Suppressor macrophage treated with lipopolysaccharide for 1 hour (primary cell): ENCODE results near the gene INSM1.
"Not testable (repeated sequence)": the region's sequence is repeated elsewhere in the genome, so short reads cannot be mapped to it uniquely, and the experiment has no call there.

ENCODE experiments used
- DNase-seq, 3 donors: peaks; one replicate each; pipeline ENCODE4 v3.0.0-alpha.2; 2020 to 2022

Gene INSM1, protein sequence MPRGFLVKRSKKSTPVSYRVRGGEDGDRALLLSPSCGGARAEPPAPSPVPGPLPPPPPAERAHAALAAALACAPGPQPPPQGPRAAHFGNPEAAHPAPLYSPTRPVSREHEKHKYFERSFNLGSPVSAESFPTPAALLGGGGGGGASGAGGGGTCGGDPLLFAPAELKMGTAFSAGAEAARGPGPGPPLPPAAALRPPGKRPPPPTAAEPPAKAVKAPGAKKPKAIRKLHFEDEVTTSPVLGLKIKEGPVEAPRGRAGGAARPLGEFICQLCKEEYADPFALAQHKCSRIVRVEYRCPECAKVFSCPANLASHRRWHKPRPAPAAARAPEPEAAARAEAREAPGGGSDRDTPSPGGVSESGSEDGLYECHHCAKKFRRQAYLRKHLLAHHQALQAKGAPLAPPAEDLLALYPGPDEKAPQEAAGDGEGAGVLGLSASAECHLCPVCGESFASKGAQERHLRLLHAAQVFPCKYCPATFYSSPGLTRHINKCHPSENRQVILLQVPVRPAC

DNA sequence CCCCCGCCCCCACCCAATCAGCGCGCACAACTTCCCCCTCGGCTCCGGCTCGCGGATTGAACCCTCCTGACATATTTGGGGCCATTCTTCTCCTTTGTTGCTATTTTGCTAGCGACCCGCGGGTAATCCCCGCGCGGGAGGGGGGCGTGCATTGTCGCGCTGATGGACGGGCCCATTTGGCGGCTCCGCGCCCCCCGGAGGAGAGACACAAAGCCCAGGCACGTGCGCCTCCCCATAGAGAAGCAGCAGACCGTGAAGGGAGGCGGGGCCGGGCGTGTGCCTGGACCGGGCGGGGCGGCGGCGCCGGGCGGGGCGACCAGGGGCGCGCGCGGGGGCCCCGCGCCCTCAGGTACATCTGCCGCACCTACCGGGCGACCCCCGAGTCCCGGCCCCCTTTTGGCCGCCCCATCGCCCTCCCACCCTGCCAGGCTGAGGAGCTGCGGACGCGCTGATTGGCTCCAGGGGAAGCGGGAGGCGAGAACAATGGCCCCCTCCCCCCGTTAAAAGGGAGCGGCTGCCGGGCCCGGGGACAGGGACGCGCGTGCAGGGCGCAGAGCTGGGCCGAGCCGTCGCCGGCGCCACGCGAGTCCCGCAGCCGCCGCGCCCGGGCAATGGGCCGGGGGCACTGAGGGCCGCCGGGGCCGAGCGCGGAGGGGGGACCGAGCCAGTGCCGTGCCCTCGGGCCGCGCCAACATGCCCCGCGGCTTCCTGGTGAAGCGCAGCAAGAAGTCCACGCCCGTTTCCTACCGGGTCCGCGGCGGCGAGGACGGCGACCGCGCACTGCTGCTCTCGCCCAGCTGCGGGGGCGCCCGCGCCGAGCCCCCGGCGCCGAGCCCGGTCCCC is at the start of gene INSM1:
TSS of gene INSM1 (plus strand) at position 530 of the 843 bp plus-strand sequence. CDS start at position 694, 164 bp downstream.
- DNase-seq, result peak in 1 of 3 donors; percentile 56

DNA sequence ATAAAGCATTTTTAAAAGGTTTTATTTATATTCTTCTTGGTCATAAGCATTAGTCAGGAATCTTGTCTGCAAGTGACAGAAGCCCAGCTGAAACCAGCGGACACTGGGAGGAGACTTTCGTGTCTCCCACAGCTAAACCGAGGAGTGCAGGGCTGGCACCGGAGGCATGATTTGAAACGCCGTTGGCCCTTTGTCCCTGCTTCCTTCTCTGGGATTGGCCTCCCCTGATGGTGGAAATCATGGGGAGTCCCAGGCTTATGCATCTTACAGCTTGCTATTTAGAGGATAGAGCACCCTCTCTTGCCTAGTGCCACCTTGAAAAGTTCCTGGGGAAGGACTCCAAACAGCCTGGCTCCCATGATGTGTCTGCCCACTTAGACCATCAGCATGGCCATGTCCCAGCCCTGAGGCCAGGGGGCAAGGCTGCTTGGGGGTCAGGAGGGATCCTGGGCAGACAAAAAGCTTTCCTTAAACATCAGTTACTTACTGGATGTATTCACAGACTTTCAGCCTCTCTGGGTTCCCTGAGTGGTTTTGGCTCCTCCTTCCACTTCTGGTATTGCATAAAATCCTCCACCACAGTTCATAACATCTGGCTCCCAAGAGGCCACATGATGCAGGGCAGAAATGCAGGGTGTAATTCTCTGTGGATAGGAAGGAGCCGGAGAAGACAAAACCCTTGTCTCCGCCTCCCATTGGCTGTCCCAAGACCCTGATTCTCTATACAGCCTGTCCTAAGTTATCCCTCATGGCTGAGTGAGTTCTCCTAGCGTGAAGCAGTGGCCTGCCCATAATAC is 49.3 kb upstream of the INSM1 start:
- peak; percentile 48 to 66 (median 51) for DNase-seq

DNA sequence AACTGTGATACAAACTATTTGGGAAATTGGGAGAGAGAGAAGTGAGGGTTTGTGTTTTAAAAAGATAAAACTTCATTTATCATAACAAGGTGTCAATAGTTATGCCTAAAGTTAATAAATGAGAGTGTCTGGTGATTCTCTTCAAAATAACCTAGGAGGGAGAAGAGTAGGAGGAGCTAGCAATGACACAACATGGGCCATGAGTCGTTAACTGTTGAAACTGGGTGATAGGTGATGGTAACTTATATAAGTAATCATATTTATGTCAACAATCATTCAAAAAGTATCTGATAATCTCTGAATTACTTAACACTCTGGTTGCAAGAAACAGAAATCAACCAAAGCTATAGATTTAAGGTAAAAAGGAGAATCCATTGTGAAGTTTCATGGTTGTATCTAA is 46.8 kb upstream of the INSM1 start:
- peak in 2 of 3 donors; percentile 35 to 38 for DNase-seq

DNA sequence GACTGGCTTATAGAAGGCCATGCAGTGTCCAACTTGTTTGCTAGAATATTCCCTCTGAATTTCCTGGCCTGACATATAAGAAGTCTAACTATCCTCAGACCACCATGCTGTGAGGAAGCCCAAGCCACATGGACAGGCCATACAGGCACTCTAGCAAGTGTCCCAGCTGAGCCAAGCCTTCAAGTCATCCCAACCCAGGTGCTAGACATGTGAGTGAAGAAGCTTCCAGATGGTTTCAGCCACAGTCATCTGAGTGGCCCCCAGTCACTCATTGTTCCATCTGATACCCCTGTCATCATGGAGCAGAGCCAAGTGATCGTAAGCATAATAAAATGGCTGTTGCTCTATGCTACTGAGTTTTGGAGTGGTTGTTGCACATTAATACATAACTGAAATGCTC is 46.0 kb upstream of the INSM1 start:
- no peak for DNase-seq

DNA sequence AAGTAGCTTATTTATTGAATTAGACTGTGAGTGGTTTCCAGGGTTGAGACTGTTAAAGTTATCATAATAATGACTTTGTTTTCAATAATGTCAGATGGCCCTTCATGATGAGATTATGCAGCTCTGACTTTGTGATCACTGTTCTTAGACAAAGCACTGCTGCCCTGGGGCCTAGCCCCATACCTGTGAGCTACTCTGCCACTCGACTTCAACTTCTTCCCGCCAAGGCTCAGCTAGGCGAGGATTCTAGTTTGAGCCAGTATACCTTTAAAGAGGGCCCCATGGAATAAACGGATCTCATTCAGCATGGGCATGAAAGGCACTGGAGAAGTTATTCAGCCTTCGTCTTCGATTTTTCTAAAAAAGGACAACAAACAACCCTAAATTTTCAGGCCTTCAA is 45.0 kb upstream of the INSM1 start:
- DNase-seq, result no peak

DNA sequence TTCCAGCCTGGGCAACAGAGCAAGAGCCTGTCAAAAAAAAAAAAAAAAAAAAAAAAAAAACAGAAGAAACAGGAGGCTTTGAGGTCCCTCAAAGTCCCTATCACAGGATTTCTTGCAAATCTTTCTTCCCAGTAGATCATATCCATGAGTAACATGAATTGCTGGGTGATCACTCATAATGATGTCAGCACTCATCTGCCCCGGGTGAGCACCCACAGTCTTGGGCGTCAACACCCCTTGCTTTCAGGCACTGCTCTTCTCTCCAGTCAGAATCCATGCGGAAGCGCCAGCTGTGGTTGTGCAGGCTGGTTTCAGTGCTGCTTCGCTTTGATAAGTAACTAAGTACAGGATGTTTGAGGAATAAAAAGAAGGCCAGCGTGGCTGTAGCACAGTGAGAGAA is 40.2 kb upstream of the INSM1 start:
- DNase-seq, result peak; percentile 80 to 89 (median 82)

- DNase-seq, result no peak
Observed at GRCh38 chr20:20329564-20329963, 38.3 kb upstream of the INSM1 start.

DNA sequence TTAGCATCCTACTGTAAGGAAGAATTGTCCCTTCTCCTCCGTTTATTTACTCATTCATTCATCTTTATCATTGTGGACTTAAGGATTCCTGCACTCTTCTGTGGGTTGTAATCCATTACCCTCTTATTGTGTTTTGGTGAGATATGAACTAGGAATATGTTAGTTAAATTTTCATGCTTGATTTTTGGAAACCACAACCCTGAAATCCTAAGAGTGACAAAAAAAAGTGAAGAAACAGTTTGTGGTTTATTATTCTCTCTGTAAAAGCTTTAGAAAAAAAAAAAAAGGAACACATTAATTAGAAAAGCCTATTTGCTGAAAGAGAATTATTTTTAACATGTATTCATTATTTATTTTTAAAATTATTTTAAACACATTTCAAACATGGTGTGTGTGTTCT is 36.7 kb upstream of the INSM1 start:
- DNase-seq, result no peak

GRCh38 chr20:20331817-20332216 is 36.1 kb upstream of the INSM1 start:
- peak; percentile 48 to 58 (median 50) for DNase-seq

DNA sequence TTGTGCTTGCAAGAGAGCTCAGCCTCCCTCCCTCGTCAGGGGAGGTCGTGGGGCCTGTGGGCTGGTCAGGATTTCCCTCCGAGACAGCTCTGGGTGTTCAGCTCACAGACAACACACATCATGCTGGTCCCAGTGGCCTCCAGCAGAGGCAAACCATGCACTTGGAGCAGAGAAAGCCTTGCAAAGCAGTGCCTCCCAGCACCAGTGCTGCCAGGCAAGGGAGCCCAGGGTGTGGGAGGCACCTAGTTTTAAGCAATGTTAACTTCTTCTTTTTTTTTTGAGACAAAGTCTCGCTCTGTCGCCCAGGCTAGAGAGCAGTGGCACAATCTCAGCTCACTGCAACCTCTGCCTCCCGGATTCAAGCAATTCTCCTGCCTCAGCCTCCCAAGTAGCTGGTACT is 34.0 kb upstream of the INSM1 start:
- DNase-seq, result peak; percentile 73 to 78 (median 76)

DNA sequence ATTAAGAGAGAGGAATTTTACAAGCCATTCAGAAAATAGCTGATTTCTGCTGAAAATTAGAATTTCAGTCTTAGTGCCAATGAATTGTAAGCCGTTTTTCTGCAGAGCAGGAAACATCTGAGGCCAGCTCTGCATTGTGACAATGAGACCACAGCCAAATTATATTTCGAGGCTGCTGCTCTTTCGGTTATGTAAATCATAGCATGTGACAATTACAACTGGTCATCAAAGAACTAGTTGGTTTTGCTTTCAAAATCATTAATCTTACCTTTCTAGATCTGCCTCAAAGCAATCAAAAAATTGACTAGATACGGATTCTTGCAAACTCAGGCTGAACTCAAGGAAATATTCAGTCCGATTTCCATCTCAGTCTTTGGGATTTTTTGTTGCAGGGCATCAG is 33.4 kb upstream of the INSM1 start:
- DNase-seq, result peak; percentile 58 to 62 (median 62)

DNA sequence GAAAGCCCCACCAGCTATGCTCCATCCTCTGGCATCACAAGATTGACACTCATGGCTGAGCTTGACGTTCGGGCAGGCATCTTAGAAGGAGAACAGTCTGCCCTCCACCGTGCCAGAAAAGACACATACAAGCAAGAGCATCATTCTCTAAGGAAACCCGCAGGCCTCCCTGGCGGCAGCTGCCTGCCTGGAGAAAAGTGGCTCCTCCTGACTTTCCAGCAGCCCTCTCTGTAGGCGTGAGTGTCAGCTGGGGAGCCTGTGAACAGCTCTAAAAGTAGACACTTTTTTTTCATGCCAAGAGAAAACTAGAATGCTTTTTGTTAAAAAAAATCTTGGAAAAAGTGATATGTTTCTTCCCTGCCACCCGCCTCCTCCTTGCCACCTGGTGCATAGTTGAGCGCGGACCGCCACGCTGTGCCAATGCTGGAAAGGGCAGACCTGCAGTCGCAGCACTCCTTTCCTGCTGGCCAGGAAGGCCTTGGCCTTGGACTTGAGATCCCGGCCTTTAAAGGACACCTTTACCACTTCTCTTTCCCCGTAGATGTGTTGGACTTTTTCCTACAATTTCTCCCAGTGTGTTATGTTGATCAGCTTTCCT is 29.7 kb upstream of the INSM1 start:
- no peak for DNase-seq

DNA sequence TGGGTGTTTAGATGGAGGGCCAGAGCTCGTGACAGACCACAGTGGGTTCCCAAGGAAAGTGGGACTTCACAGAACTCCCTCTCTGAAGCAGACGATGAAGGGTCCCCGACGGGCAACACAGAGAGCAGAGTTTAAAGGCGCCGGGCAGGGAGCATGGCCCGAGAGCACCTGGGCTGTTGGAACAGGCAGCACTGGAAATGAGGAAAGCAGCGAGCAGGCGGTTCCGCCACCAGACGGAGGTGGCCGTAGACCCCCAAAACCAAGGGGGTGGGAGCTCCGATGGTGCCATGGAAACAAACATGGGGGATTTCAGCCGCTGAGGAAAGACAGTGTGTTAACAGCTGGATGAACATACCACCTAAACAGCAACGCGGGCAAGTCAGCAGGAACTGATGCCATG is 27.5 kb upstream of the INSM1 start:
- no peak for DNase-seq

- DNase-seq, result no peak
Observed at GRCh38 chr20:20341371-20341770, 26.5 kb upstream of the INSM1 start.

DNA sequence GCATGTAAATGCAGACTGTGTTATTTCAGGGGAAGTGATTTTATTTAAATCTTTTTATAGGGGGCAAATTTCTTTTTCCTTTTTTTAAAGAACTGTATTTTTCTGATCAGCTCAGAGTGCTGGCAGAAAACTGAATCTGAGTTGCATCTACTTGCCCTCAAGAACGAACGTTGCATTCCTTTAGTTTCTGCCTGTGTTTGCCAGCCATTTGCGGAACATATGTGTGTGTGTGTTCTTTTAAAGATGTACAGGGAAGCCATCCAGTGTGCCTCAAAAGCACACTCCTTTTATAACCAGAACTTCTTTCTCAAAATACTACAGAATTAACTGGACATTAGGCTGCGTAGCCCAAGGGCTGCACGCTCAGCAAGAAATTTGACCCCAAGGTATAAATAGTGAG is 25.8 kb upstream of the INSM1 start:
- no peak for DNase-seq

DNA sequence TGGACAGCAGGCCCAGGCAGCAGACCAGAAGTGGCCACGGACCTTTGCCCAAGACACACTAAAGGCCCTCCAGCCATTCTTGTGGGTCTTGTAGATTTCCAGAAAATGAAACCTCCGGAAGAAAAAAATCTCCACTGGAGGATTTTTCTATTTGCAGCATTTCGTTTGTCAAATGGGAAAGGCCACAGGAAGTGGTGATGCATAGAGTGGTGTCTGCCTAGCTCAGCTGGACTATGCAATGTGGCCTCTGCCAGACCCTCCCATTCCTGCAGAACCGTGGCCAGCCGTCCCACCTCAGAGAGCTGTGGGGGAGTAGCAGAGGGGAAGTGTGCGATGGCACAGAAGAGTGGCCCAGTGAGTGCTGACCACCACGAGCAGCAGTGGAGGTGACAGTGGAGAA is 24.0 kb upstream of the INSM1 start:
- DNase-seq, result peak; percentile 69 to 85 (median 81)

- DNase-seq, result peak; percentile 59 to 73 (median 72)
Observed at GRCh38 chr20:20344476-20344875, 23.4 kb upstream of the INSM1 start.

DNA sequence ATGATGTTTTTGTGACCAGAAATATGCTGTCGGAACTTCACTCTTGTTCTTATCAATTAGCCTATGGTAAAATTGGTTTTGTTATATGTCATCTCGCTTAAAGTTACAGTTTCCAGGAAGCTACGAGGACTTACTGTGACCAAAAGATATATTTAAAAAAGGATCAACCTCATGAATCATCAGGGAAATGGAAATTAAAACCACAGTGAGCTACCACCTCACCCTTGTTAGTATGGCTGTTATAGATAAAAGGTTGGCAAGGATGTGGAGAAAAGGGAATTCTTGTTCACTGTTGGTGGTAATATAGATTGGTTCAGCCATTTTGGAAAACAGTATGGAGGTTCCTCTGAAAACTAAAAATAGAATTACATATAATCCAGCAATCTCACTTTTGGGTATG is 14.3 kb upstream of the INSM1 start:
- DNase-seq, result peak in 2 of 3 donors; percentile 17 to 62

GRCh38 chr20:20355503-20355902 is 12.4 kb upstream of the INSM1 start:
- not testable (repeated sequence) for DNase-seq

DNA sequence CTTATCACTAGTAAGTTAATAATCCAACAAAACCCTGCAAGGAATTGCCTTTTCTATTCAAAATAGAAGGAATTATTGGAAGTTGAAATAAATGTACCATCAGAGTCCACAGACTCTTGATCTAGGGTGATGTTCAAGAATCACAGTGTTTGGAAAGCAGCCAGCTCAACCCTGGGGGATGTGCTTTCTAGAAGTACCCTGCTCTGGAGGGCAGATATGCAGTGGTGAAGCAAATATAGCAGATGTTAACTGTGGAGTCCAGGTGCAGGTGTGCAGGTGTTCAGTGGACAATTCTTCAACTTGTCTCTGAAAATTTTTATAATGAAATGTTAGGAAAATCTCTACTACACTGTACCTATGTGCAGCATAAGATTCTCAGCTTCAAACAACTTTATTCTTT is 9.1 kb upstream of the INSM1 start:
- no peak for DNase-seq

DNA sequence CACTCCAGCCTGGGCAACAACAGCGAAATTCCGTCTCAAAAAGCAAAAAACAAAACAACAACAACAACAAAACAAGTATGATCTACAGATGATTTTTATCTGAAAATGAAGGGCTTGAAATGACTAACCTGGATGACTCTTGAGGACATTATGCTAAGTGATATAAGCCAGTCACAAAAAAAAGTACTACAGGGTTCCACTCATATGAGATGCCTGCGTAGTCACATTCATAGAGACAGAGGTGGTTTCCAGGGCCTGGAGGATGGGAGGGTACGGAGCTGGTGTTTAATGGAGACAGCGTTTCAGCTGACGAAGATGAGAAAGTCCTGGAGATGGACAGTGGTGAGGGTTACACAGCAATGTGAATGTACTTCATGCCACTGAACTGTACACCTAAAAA is 8.3 kb upstream of the INSM1 start:
- no peak for DNase-seq

DNA sequence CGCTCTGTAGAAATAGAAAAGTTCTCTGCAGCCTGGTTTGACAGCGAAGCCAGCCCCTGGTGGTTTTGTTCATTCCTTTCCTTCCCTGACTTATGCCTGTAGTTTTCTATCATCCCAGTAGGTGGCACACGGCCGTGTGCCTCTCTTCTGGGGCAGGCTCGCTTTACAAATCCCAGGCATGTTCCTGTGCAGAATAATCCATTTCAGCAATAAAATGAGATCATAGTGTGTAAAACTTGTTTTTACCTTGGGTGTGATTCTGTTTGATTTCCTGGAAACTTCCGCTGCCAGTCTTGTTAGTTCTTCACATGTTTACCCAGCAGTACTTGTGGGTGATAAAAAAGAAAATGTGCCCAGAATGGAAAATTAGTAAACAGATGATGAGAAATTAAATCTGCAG is 7.4 kb upstream of the INSM1 start:
- DNase-seq, result peak; percentile 70 to 80 (median 78)
